HL-60/S4 (cell line): ENCODE data around the gene PRAF2.

Experiments used
- in situ Hi-C: fragments of 300-500 bp; cut with MboI; formaldehyde crosslinking; loops from 2 replicates; pipeline ENCODE4 v1.14.3; 2022; ENCODE audit warnings: low sequenced_read_pairs

Gene PRAF2

DNA sequence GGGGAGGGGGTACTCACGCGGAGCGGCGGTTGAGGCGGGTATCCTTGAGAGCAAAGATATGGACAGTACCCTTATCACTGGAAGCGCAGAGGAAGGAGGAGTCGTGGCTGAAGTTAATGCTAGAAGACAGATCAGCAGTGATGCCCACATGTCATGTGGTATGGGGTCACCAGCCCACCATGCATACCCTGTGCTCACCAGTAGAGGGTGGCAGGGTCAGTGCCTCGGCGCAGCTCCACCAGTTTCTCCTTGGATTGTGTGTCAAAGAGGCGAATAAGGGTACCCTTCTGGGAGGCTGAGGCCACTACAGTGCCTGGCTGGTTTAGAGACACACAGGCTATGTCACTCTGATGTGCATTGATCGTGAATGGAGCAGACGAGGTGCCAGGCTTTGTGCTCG is 1.5 kb upstream of the PRAF2 start:
- in situ Hi-C loops = no loop called here

DNA sequence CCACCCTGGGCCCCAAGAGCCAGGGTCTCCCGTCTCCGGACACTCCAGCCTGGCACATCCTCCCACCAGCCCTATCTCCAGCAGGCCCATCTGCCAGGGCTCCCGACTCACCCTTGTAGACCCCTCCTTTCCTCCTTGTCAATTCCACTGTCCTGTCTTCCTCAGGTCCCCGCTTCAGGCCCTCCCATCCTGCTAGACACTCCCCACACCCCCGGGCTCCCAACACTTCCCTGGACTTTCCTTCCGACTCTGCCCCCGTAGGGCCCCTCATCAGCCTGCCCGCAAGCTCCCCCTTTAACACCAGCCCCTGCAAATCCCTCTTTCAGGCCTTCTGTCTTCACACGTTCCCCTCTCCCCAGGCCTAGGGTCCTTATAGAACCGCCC is 1.1 kb downstream of the PRAF2 start:
- in situ Hi-C loops = no loop called here

- in situ Hi-C loops = no loop called here
These were observed 1.7 kb downstream of the PRAF2 start for GRCh38 chrX:49071877-49072711.

- in situ Hi-C loops = no loop called here
These were observed 2.8 kb downstream of the PRAF2 start for GRCh38 chrX:49070988-49071387.

GRCh38 chrX:49069038-49069437 is 4.8 kb downstream of the PRAF2 start:
- in situ Hi-C loops = no loop called here

GRCh38 chrX:49067285-49068120 is 6.3 kb downstream of the PRAF2 start:
- in situ Hi-C loops = no loop called here

DNA sequence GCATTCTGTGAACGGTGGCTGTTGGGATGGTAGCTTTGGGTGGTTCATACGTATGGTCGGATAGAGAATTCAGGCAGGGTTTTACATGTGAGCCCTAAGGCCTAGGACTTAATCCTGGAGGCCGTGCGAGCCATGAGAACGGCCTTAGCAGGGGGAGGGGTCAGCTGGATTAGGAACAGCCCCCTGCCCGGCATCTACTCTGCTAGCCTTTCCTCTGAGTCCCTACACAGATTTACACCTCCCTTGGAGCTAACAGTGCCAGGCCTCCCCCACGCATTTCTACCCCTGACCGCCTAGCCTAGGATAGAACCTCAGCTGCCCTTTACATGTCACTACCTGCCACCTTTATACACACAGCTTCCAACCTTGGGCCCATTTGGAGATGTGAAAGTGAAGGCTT is 7.1 kb downstream of the PRAF2 start:
- in situ Hi-C loops = no loop called here

GRCh38 chrX:49066278-49066677 is 7.5 kb downstream of the PRAF2 start:
- in situ Hi-C loops = no loop called here

GRCh38 chrX:49064735-49065134 is 9.1 kb downstream of the PRAF2 start:
- in situ Hi-C loops = no loop called here

GRCh38 chrX:49064303-49064702 is 9.5 kb downstream of the PRAF2 start:
- in situ Hi-C loops = no loop called here

DNA sequence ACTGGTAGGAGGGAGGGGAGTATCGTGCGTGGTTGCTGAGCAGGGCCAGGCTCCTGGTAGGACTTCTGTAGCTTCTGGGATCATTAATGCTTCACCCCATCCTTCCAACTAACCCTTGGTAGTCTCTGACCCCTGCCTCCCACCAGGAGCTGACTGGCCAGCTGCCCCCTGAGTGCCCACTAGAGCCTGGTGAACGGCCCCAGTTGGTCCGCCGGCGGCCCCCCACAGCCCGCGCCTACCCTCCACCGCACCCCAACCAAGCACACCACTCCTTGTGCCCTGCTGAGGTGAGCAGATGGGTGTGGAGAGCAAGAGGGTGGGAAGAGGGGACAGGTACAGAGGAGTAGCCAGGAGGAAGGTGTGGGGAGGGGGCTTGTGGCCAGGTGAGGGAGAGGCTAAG is 10.1 kb downstream of the PRAF2 start:
- in situ Hi-C loops = no loop called here

DNA sequence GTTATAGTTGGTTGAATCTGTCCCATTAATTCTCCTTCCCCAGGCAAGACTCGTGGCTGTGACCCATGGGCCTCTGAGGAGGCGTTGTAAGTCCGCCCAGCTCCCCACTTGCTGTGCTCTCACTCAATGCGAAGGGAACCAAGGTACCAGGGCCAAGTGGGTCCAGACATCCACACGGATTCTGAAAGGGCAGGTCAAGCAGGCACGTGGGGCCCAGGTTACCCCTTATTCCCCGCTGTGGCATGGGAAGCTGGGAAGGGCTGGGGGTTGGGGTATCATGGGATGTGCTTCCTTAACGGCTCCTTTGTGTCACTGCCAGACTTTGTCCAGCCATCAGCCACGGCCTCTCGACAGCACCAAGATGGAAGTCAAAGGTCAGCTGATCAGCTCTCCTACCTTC is 11.9 kb downstream of the PRAF2 start:
- in situ Hi-C loops = no loop called here

DNA sequence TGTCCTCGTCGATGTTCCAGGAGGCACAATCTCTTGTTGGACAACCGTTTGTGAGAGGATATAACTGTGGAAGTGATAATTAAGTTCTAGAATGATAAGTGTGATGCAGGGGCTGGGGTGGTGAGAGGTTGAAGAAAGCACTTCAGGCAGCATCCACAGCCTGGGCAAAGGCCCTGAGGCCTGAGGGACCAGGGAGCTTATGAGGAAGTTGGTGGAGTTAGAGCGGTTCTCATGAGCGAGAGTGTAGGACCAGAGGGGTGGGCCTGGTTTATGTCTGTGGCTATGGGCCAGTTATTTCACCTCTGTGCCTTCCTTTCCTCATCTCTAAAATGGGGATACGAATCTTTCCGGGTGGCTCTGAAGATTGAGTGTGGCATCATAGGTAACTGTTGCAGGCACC is 12.3 kb downstream of the PRAF2 start:
- in situ Hi-C loops = no loop called here

DNA sequence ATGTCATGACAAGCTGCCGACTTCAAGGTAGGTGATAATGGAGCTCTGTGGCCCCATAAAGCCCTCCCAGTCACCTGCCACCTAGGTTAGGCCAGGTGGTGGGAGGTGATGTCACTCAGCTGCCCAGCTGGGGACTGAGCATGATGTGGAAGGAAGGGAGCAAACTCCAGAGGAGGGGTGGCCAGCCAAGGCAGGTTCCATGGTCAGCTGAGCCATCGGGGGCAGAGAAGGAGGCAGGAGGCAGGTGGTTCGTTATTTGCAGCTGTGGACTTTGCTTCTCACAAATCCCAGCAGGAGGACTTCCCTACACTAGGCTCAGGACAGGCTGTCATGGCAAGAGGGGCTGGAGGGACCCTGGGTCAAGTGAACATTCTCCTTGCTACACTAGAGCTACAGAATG is 12.9 kb downstream of the PRAF2 start:
- in situ Hi-C loops = no loop called here

- in situ Hi-C loops = no loop called here
These were observed 14.1 kb downstream of the PRAF2 start for GRCh38 chrX:49059681-49060085.

- in situ Hi-C loops = no loop called here
These were observed 14.6 kb downstream of the PRAF2 start for GRCh38 chrX:49059201-49059600.

- in situ Hi-C loops = no loop called here
These were observed 15.0 kb downstream of the PRAF2 start, which contains the start of gene CCDC120 for GRCh38 chrX:49058794-49059193. Gene CCDC120 (plus strand): TSS chrX:49058999. CDS start chrX:49062042, 3,043 bp downstream.

GRCh38 chrX:49054073-49054762 is 19.6 kb downstream of the PRAF2 start:
- in situ Hi-C loops = no loop called here

DNA sequence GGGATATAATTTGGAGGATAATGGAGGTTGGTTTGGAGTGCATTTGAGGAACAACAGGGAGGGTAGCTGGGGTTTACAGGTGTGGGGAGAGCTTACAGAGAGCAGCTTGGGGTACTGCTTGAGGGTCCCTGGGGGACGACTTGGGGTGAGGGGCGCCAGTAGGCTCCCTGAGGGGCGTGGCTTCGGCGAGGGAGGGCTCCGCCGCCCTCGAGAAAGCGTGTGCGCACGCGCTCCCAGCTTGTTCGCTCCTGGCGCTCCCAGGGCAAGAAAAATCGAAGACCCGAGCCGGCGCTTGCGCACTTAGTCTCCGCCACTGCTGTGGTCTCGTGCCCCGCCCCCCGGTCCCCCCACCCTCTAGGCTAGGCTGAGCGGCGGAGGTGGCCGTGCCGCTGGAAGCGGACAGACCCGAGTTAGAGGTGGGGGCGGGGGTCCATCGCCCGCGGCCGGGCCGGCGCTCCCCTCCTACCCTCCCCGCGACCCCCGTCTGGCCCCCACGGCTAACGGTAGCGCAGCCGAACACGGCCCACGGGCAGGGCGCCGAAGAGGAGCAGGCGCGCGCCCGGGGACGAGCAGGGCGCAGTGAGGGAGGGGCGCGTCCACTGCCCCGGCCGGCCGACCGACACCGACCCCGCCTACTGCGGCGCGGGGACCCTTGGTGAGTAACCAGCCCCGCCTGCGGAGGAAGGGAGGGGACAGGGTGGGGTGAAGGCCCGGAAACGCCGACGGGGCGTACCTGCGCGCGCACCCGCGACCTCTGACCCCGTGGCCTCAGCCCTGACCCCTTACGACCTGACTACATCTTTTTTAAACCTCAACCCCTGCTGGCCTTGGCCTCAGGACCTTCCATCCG is 20.4 kb downstream of the PRAF2 start:
- in situ Hi-C loops = no loop called here

DNA sequence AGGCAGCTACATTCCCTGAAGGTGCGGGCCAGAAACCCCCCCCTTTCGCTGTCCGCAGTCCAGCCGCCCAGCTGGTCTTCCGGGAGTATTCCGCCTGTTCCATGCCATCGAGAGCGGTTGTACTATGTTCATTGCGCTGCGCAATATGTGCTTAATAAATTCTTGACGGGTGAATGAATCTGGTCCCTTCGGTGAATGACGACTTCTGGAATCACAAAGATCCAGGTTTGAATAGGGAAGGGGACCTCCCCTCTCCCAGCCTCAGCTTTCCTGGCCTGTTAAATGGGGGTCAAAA is 29.9 kb downstream of the PRAF2 start:
- in situ Hi-C loops = no loop called here
